ENCODE results near the gene ADAP1. TPM values are rescaled to one million over a fixed set of nuclear protein-coding genes. Genes with fewer than 3 reads are reported as not detected.
"Not testable (repeated sequence)": the region's sequence is repeated elsewhere in the genome, so short reads cannot be mapped to it uniquely, and the experiment has no call there.

ADAP1 gene
- total RNA-seq, 1 experiment from 2014 or later = 8.7 TPM

DNA sequence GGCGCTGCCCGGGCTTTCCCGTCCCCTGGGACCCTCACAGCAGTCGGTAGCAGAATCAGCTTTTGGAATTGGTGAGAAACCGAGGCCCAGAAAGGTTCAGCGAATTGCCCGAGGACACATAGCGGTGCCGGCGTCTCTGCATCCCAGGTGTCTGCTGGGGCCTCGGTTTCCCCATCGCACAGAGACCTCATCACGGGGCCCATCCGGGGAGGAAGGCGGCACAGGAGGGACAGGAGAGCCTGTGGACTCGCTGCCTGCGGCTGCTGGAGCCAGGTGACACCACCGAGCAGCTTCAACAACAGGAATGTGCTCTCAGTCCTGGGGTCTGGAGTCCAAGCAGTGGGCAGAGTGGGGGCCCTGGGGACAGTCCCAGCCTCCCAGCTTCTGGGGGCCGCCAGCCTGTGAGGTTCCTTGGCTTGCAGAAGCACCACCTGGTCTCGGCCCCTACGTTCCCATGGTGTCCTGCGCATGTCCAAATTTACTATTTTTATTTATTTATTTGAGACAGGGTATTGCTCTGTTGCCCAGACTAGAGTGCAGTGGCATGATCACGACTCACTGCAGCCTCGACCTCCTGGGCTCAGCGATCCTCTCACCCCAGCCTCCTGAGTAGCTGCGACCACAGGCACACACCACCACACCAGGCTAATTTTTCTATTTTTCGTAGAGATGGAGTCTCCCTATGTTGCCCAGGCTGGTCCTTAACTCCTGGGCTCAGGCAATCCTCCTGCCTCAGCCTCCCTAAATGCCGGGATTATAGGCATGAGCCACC is 21.4 kb upstream of the ADAP1 start:
- no peak for DNase-seq (ENCODE audit: extremely low read depth, low read depth)

DNA sequence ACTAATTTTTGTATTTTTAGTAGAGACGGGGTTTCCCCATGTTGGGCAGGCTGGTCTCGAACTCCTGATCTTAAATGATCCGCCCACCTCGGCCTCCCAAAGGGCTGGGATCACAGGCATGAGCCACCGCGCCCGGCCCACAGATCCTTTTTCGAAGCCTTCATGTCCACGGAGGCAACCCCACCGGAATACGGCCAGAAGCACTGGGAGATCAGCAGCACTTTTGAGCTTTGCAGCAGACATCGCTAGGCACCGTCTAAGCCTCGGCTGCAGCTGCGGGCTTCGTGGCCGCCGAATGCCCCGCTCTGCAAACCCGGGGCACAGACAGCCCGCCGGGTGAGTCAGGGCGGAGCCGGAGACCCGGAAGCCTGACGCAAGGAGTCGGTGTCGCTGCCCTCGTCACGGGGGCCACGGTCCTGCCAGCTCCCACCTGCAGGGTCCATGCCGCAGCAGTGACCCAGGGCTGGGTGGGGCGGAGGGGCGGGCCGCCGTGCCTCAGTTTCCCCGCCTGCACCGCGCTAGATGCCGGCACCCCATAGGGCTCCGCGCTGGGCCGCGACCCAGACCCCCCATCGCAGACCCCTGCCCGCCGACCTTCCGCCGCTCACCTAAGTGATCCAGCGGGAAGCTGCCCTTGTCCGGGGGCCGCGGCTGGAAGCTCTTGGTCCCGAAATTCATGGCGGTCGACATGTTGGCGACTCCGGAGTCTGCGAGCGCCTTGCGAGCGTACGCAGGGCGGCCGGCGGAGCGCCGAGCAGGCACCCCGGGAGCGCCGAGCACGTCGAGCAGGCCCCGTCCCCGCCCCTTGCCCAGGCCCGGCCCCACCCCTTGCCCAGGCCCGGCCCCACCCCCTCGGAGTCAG is 20.6 kb upstream of the ADAP1 start, which contains the start of gene COX19:
COX19 (minus strand) TSS at position 730 of the 862 bp plus-strand sequence; CDS start at position 690, 40 bp downstream.
- DNase-seq (ENCODE audit: extremely low read depth, low read depth) = peak; percentile 73

DNA sequence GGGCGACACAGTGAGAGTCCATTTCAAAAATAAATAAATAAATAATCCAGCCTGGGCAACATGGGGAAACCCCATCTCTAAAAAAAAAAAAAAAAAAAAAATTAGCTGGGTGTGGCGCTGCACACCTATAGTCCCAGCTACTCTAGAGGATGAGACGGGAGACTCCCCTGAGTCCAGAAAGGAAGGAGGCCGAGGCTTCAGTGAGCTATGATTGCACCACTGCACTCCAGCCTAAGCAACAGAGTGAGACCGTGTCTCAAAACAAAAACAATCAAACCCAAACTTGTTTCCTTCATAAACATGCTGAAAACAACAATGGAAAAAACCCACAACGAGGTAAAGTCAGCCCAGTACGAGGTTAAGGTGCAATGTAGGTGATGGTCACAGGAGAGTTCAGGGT is 19.7 kb upstream of the ADAP1 start:
- DNase-seq (ENCODE audit: extremely low read depth, low read depth) = no peak

- DNase-seq (ENCODE audit: extremely low read depth, low read depth) = no peak
Observed at GRCh38 chr7:973312-973711, 18.8 kb upstream of the ADAP1 start.

GRCh38 chr7:972676-973309 is 18.3 kb upstream of the ADAP1 start:
- no peak for DNase-seq (ENCODE audit: extremely low read depth, low read depth)

- no peak for DNase-seq (ENCODE audit: extremely low read depth, low read depth)
Observed at GRCh38 chr7:972110-972509, 17.6 kb upstream of the ADAP1 start.

DNA sequence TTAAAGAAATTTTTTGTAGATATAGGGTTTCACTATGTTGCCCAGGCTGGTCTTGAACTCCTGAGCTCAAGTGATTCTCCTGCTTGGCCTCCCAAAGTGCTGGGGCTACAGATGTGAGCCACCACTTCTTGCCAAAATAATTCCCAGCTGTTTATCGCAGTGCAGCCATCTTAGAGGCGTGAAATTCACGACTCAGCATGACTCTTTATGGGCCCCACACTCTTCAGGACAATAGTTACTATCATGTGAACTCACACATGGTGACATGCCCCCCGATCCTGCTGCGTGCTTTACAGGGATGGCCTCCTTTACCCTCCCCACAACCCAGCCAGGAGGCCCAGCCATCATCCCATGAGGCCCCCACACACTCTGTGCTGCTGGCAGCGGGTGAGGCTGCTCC is 16.3 kb upstream of the ADAP1 start:
- no peak for DNase-seq (ENCODE audit: extremely low read depth, low read depth)

- no peak for DNase-seq (ENCODE audit: extremely low read depth, low read depth)
Observed at GRCh38 chr7:969403-969802, 14.9 kb upstream of the ADAP1 start.

DNA sequence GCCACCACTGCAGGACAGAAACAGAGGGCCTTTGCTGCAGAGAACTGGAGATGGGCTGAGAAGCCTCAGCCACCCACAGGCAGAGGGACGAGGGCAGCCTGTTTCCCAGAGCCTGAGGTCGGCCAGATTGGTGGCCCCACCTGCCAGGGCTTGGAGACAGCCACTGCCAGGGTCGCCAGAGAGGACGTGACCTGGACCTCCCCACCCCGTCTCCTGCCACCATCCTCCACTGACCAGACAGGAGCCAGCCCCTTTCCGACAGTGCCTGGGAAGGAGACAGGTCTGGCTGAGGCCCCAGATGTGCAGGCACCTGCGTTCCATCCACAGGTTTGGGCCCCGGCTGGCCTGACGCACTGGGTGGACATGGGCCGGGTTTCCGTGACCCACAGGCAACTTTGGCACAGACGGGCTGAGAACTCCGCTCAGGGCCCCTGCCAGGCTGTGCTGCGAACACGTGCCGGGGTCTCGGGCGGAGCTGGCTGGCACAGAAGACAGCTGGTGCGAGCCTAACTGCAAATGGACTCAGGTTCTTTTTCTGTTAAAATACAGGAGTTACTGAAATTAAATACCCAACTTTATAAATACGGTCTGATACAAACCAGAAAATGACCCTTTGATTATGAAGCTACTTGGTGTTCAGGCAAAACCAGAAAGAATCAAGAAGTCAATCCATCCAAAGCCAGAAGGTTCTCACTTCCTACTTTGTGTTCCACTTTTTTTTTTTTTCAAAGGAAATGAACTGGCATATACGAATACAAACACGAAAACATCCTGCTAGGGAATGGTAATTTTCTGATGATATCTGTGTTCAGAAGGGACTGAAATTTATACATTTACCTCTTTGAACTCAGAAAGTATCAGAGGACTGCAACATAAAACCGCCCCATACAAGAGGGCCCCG is 14.0 kb upstream of the ADAP1 start:
- no peak for DNase-seq (ENCODE audit: extremely low read depth, low read depth)

GRCh38 chr7:967361-968082 is 13.0 kb upstream of the ADAP1 start:
- DNase-seq (ENCODE audit: extremely low read depth, low read depth) = no peak

- DNase-seq (ENCODE audit: extremely low read depth, low read depth) = no peak
Observed at GRCh38 chr7:966291-967069, 12.0 kb upstream of the ADAP1 start.

DNA sequence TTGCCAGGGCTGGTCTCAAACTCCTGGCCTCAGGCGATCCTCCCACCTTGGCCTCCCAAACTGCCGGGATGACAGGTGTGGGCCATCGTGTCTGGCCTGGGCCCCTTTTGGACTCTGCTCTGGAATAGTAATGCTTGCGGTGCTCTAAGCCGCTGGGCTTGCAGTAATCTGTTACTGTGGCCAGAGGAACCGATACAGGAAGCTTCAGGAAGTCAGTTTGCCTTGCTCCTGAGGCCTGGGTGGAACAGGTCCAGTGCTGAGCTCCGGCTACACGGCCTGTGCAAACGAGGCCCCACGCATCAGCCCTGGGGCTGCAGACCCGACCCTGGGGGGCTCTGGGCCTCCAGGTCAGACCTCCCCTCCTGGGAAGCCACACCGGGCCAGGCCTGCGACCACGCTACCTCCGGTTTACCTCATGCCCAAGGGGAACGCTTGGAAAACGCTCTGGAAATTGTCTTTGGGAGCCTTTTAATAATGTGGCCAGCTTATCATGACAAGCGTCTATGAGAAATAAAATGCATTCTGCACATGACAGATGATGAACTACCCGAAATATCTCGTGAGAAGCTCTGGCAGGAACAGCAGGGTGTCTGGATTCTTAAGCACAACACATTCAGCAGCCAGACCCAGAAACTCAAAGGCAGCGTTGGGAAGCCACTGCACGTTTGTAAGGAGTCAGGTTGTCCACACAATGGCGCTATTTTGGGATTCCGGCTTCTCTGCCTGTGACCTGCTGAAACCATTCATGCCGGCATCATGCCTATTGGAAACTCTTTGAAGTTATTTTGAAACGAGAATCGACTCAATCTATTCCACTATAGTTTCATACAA is 10.1 kb upstream of the ADAP1 start:
- DNase-seq (ENCODE audit: extremely low read depth, low read depth) = no peak

DNA sequence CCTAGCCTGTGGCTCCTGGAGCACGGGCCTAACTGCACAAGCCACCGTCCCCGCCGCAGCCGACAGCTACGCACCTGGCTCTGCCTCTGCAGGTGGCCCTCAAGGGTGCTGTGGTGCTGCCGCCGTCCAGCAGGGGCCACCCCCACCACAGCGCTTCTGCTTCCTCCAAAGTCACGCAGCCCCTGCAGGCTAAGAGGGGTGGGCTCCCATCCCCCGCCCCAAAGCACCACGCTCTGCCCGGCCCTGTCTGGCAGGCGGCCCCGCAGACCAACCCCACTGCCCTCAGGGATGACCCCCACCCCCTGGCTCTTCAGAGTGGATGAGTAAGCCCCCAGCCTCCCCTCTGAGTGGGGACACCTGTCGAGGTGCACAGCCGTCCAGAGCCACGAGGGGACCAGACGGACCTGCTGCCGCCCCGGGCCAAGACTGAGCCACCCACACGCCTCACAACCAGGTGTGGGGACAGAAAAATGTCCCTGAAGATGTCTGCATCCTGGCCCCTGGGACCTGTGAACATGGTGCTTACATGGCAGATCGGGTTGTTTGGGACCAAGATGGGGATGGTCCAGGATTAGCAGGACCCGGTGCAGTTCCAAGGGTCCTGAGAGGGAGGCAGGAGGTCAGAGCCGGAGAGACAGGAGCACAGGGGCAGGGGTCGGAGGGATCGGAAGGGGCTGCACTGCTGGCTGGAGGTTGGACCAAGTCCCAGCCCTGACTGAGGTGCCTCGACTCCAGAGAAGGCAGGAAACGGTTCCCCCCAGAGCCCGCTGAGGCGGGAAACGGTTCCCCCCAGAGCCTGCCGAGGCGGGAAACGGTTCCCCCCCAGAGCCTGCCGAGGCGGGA is 9.0 kb upstream of the ADAP1 start:
- DNase-seq (ENCODE audit: extremely low read depth, low read depth) = no peak

DNA sequence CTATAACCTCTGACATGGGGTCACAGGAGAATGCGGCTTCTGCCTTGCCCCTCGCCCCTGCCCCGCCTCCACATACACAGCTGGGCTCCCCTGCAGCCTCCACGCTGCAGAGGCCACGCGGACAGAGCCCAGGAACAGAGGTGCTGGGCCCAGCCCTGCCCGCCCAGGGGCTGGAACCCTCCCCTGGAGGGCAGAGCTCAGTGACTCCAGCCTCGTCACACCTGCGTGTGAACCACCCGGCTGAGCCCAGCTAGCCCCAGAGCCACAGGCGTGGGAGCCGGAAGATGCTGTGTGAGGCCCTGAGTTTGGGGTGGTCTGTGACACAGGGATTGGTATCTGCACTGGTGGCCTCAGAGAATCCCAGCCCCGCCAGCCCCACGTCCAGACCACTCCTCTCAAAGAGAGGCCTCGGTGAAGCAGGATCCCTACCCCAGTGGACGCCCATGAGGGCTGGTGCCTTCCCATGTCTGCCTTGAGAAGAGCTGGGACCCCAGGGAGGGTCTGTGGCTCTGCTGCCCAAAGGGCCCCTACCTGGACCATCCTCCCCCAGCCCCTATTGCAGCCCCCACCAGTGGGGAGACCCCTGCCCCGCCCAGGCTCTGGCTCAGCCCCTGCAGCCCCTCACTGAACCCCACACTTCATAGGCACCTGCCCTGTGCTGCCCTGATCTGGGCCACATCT is 8.1 kb upstream of the ADAP1 start:
- no peak for DNase-seq (ENCODE audit: extremely low read depth, low read depth)

GRCh38 chr7:961546-962400 is 7.3 kb upstream of the ADAP1 start:
- no peak for DNase-seq (ENCODE audit: extremely low read depth, low read depth)

DNA sequence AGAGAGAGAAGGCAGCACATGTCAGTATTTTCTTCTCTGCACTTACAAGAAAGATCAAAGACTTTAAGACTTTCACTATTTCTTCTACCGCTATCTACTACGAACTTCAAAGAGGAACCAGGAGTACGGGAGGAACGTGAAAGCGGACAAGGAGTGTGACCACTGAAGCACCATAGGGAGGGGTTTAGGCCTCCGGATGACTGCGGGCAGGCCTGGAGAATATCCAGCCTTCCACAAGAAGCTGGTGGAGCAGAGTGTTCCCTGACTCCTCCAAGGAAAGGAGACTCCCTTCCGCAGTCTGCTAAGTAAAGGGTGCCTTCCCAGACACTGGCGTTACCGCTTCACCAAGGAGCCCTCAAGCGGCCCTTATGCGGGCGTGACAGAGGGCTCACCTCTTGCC is 6.5 kb upstream of the ADAP1 start:
- not testable (repeated sequence) for DNase-seq (ENCODE audit: extremely low read depth, low read depth)

All from NCI-H460 (cell line).